SIG-M5 (cell line): ENCODE measurements around the gene SPIRE2.
"Not testable (repeated sequence)": the region's sequence is repeated elsewhere in the genome, so short reads cannot be mapped to it uniquely, and the experiment has no call there.

ENCODE experiments used
- DNase-seq: peaks from one replicate; lab custom pipeline; 2025; lab: John Stamatoyannopoulos, UW

The SPIRE2 gene

GRCh38 chr16:89867918-89868317 lies 39.6 kb downstream of the SPIRE2 start:
- no peak for DNase-seq

GRCh38 chr16:89869911-89870310 lies 41.6 kb downstream of the SPIRE2 start:
- DNase-seq = no peak

- no peak for DNase-seq
Observed at GRCh38 chr16:89870440-89870839, 42.2 kb downstream of the SPIRE2 start.

- DNase-seq = no peak
Observed at GRCh38 chr16:89871895-89872294, 43.6 kb downstream of the SPIRE2 start.

- DNase-seq = peak; percentile 37
Observed at GRCh38 chr16:89873109-89873971, 45.1 kb downstream of the SPIRE2 start, which contains the start of gene TCF25. TSS of gene TCF25 (plus strand) at chr16:89873592. CDS start at chr16:89873668, 76 bp downstream.

GRCh38 chr16:89873972-89874689 lies 45.9 kb downstream of the SPIRE2 start:
- DNase-seq = peak; percentile 43

- not testable (repeated sequence) for DNase-seq
Observed at GRCh38 chr16:89879123-89879522, 50.8 kb downstream of the SPIRE2 start.

- no peak for DNase-seq
Observed at GRCh38 chr16:89880477-89881367, 52.4 kb downstream of the SPIRE2 start.

- DNase-seq = no peak
Observed at GRCh38 chr16:89881368-89881730, 53.1 kb downstream of the SPIRE2 start.

GRCh38 chr16:89883346-89884040 lies 55.2 kb downstream of the SPIRE2 start:
- DNase-seq = no peak

GRCh38 chr16:89884041-89884421 lies 55.8 kb downstream of the SPIRE2 start:
- DNase-seq = no peak

- no peak for DNase-seq
Observed at GRCh38 chr16:89887243-89887642, 59.0 kb downstream of the SPIRE2 start.

GRCh38 chr16:89890200-89890599 lies 61.9 kb downstream of the SPIRE2 start:
- DNase-seq = no peak

GRCh38 chr16:89890886-89891657 lies 62.8 kb downstream of the SPIRE2 start:
- DNase-seq = no peak

- DNase-seq = no peak
Observed at GRCh38 chr16:89892055-89892630, 63.9 kb downstream of the SPIRE2 start.

GRCh38 chr16:89892635-89893034 lies 64.4 kb downstream of the SPIRE2 start:
- no peak for DNase-seq

- no peak for DNase-seq
Observed at GRCh38 chr16:89893642-89894548, 65.6 kb downstream of the SPIRE2 start.

GRCh38 chr16:89895482-89896250 lies 67.4 kb downstream of the SPIRE2 start:
- no peak for DNase-seq

GRCh38 chr16:89897204-89897603 lies 68.9 kb downstream of the SPIRE2 start:
- no peak for DNase-seq
